Right atrium auricular region (tissue), 2 donors: ENCODE results near the gene ZNF646. TPM values are rescaled to one million over a fixed set of nuclear protein-coding genes. Genes with fewer than 3 reads are reported as not detected.

Experiments used
- DNase-seq: peaks from one replicate; pipeline ENCODE4 v3.0.0-alpha.2; 2019; ENCODE audit warnings: low spot score
- H3K27ac ChIP-seq, 2 donors: fragments of 200-600 bp; sonication (generic); 1 replicate in 1 of 2; 2 replicates in 1 of 2; pipeline ENCODE4 v1.5.1; 2016 to 2019
- H3K27me3 ChIP-seq, 2 donors: fragments of 200-600 bp; sonication (generic); one replicate each; pipeline versions ENCODE4 v1.5.1 to v1.6.0; 2017 to 2019
- H3K36me3 ChIP-seq: fragments of 200-600 bp; sonication (generic); one replicate; pipeline ENCODE4 v1.5.1; 2016
- H3K4me1 ChIP-seq, 2 donors: fragments of 200-600 bp; sonication (generic); one replicate each; pipeline versions ENCODE4 v1.5.1 to v1.6.0; 2017 to 2019
- H3K4me3 ChIP-seq, 2 donors: fragments of 200-600 bp; sonication (generic); 1 replicate in 1 of 2; 2 replicates in 1 of 2; pipeline ENCODE4 v1.5.1; 2017 to 2019; ENCODE audit warnings: mild to moderate bottlenecking in 1 of 2, moderate library complexity in 1 of 2
- H3K9me3 ChIP-seq, 2 donors: fragments of 200-600 bp; sonication (generic); one replicate each; pipeline ENCODE4 v1.5.1; 2019
- CTCF ChIP-seq, 2 donors: fragments of 200-600 bp; sonication (generic); IDR thresholded peaks; one replicate each; pipeline ENCODE4 v1.5.1; 2019; ENCODE audit warnings: antibody characterized with exemption in 2 of 2
- total RNA-seq, 2 donors: library from RNA; depleted of rRNA; stranded (reverse); fragments of >200 nt; gene quantifications; one replicate each; pipeline ENCODE4 v1.1.0, GENCODE V29; 2016

ZNF646 gene
- total RNA-seq, 2 donors from 2014 or later, result 6.2 to 10.8 TPM

- TF ChIP-seq CTCF (IDR thresholded peaks at IDR 0.05), result no peak
Measured at GRCh38 chr16:31080756-31081419, 6.7 kb downstream of the ZNF646 start.

GRCh38 chr16:31081428-31082351 is 7.5 kb downstream of the ZNF646 start:
- DNase-seq, result no peak
- Histone ChIP-seq H3K36me3 (peaks cover 71% of the 10 kb centered on the region), H3K4me3 (no peak overlapping the region), H3K4me1 (peaks cover 0 to 7% of the 10 kb centered on the region in 2 donors), H3K27me3 (no peaks in the 10 kb centered on the region), H3K27ac (no peak overlapping the region), H3K9me3 (no peaks in the 10 kb centered on the region)
- TF ChIP-seq CTCF (IDR thresholded peaks at IDR 0.05), result no peak

More at GRCh38 chr16:31080756-31081419, 6.7 kb downstream of the ZNF646 start:
- Histone ChIP-seq H3K4me1 (peaks cover 0 to 7% of the 10 kb centered on the region in 2 donors), H3K9me3 (no peaks in the 10 kb centered on the region), H3K36me3 (peaks cover 75% of the 10 kb centered on the region), H3K27ac (no peak overlapping the region), H3K27me3 (no peaks in the 10 kb centered on the region), H3K4me3 (no peak overlapping the region)
- no peak for DNase-seq

GRCh38 chr16:31082368-31083045 is 8.3 kb downstream of the ZNF646 start:
- no peak overlapping the region for H3K27ac ChIP-seq
- H3K4me1 ChIP-seq, result peaks cover 0 to 7% of the 10 kb centered on the region in 2 donors
- DNase-seq, result no peak
- no peaks in the 10 kb centered on the region for H3K9me3 ChIP-seq
- no peaks in the 10 kb centered on the region for H3K27me3 ChIP-seq
- H3K4me3 ChIP-seq, result no peak overlapping the region
- peaks cover 63% of the 10 kb centered on the region for H3K36me3 ChIP-seq
- no peak for TF ChIP-seq CTCF (IDR thresholded peaks at IDR 0.05)

- Histone ChIP-seq H3K27ac (no peak overlapping the region), H3K4me3 (no peak overlapping the region), H3K36me3 (peaks cover 57% of the 10 kb centered on the region), H3K4me1 (peaks cover 0 to 7% of the 10 kb centered on the region in 2 donors), H3K9me3 (no peaks in the 10 kb centered on the region), H3K27me3 (no peaks in the 10 kb centered on the region)
- no peak for DNase-seq
- no peak for TF ChIP-seq CTCF (IDR thresholded peaks at IDR 0.05)
Measured at GRCh38 chr16:31083081-31083480, 8.9 kb downstream of the ZNF646 start.

GRCh38 chr16:31083556-31083955 is 9.3 kb downstream of the ZNF646 start:
- no peak for DNase-seq
- Histone ChIP-seq H3K36me3 (peaks cover 52% of the 10 kb centered on the region), H3K4me3 (no peak overlapping the region), H3K27me3 (no peaks in the 10 kb centered on the region), H3K9me3 (no peaks in the 10 kb centered on the region), H3K4me1 (peaks cover 0 to 7% of the 10 kb centered on the region in 2 donors), H3K27ac (no peak overlapping the region)
- TF ChIP-seq CTCF (IDR thresholded peaks at IDR 0.05), result no peak
